NCI-H1092 (cell line): ENCODE results near the gene HTR1B.
A peak's percentile ranks its signal among the peaks of the same experiment; 100 is the strongest.

Experiments
- DNase-seq: peaks from one replicate; lab custom pipeline; 2025; lab: John Stamatoyannopoulos, UW

Gene HTR1B, protein sequence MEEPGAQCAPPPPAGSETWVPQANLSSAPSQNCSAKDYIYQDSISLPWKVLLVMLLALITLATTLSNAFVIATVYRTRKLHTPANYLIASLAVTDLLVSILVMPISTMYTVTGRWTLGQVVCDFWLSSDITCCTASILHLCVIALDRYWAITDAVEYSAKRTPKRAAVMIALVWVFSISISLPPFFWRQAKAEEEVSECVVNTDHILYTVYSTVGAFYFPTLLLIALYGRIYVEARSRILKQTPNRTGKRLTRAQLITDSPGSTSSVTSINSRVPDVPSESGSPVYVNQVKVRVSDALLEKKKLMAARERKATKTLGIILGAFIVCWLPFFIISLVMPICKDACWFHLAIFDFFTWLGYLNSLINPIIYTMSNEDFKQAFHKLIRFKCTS

DNA sequence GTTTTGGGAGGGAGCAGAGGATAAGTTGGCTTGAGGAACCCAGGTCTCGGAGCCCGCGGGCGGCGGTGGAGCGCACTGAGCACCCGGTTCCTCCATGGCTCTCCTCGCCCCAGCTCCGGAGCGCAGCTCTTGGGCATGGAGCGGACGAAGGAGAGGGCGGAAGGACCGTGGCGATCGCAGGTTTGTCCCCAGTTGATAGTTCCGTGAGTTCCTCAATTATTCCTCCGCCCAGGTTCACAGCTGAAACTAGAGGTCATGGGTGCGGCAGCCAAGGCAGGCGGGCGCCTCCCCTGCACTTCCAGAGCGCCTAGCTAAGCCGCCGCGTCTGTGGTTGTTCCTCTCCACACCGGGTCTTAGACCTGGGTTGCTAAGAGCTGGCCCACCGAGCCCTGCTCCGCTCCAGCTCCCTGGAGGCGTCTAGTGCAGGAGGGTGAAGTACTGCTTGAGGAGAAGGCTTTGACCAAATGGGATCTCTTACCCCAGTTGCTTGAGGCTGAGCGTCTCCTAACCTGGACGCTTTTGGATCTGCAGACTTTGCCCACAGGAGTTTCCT, at the start of gene HTR1B:
TSS of gene HTR1B (minus strand) at position 184 of the 553 bp plus-strand sequence. CDS start at position 96, 88 bp downstream.
- no peak for DNase-seq

DNA sequence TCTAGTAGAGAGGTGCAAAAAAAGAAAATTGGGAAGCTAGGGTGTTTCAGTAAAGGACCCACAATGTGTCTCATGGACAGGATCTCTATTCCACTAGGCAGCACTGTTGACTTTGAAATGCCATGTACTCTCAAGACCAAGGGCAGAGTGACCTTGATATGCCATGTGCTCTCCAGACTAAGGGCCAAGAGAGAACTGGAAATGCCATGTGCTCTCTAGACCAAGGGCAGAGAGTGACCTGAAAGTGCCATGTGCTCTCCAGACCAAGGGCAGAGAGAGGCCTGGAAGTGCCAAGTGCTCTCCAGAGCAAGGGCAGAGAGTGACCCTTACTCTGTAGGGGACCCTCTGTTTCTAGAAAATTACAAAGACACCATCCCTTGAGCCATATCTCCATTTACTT, 49.3 kb upstream of the HTR1B start:
- no peak for DNase-seq

GRCh38 chr6:77511860-77512259, 48.6 kb upstream of the HTR1B start:
- no peak for DNase-seq

- DNase-seq: no peak
Observed at GRCh38 chr6:77502981-77503380, 39.7 kb upstream of the HTR1B start.

GRCh38 chr6:77492530-77492929, 29.2 kb upstream of the HTR1B start:
- DNase-seq: no peak

DNA sequence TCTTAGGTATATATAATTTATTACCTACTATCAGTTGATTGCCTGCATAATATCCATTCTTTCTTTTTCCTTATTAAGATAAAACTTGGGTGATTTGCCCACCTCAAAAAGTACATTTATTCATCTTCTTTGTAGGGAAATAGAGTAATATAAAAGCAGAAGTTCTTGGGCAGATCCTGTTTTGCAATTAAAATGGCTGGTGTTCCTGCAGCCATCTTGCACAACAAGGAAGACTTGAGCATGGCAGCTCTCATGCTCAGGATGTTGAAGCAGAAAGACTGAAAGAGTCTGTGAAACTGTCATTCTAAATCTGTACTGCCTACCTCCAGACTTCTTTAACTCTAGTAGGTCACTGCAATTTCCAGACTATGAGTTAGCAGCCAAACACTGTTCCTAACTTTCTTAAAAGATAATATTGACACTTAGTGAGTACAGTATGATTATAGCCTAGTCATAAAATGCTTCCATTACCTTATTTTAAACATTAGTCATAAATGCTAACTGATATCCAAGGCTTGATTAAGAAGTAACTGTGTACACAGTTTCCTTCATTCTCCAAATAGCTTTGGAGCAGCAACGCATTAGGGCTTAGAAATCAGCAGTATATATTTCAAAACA, 24.6 kb upstream of the HTR1B start:
- no peak for DNase-seq

DNA sequence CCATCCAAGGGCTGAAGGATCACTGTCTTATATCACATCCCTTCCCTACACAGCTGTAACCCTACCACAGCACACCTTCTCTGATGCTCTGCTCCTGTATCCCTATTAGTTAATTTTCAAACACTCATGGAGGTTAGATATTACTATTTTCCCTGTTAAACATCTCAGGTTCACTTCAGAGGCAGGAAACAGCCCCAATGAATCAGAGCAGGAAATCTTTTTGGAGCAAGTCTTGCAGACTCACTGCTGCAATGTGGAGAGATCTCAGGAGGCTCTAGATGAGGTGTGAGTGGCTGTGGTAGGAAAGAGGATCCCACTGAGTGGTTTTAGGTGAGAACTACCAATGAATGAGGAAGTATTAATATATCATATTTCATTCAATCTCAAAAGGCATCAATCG, 19.7 kb upstream of the HTR1B start:
- DNase-seq: no peak

- no peak for DNase-seq
Observed at GRCh38 chr6:77474973-77475372, 11.7 kb upstream of the HTR1B start.

GRCh38 chr6:77474286-77474956, 11.1 kb upstream of the HTR1B start:
- DNase-seq: no peak

DNA sequence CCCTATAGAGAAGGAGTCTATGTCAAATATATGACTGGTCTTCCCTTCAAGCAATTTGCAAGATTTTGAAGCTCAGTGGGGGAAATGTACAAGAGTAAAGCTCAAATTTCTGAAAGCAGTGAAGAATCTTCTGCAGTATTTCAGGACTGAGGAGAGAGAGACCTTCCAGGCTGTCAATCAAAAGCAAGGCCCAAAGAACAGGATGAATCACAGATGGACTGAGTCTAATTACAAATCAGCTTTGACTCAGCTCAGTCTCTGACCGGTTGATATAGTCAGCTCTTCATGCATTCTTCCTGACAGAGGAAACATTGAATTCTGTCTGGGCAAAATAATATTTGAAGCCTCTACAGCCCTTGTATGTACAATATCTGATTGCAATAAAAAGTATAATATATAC, 7.7 kb upstream of the HTR1B start:
- no peak for DNase-seq

DNA sequence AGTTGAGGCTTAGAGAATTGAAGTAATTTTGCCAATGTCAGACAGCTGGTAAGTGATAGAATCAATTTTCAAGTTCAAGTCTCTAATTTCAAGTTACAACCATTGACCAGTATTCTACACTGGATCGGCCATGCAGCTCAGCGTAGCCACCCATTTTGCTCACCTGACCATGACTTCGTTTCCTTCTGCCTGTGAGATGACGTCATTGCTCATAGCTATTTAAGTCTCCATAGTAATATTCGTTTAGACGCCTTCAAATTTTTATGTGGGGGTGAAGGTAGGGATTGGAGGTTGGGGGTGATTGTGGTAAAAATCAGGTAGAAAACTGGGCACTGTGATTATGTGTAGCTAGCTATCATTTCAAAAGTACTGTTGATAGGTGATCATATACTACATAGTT, 5.6 kb upstream of the HTR1B start:
- DNase-seq: no peak

DNA sequence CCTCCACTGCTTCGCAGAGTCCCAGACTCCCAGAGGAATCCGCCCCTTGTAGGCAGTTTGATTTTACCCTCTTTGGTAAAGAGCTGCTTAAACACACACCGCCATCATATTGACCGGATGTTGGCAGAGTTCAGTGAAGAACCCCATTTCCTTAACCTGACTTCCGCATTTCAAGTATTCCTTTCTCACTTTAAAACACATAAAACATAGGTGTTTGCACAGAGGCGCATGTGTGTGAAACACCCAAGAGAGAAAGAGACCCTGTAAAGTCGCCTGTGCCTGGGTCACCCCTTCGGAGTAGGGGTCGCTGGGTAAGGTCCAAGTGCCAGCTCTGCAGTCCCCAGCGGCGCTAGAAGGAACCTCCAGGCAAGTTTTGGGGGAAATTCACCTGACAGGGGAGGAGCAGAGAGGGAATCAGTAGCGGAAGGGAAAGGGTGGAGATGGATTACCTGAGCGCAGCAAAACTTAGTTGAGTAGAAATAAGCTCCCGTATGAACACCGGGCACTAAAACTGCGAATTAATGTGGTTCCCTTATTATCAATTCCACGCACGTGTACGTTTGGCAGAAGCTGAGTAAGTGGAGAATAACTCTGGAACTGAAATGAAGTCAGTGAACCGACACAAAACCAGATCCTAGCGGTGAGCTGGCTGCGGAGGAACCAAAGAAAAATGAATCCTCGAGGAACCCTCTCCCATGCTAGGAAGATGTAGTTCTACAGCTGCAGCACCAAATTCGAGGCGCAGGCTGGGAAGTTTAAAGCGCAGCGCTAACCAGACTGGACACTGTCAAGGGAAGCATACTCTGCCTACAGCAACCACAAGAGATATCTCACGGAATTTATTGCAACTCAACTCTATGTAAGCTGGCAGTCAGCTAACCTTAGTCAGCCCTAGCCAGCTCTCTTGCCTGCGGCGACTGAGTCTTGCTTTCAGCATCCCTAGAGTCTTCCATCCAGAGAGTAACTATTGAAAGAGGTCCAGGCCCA, 3.5 kb upstream of the HTR1B start:
- DNase-seq: no peak

DNA sequence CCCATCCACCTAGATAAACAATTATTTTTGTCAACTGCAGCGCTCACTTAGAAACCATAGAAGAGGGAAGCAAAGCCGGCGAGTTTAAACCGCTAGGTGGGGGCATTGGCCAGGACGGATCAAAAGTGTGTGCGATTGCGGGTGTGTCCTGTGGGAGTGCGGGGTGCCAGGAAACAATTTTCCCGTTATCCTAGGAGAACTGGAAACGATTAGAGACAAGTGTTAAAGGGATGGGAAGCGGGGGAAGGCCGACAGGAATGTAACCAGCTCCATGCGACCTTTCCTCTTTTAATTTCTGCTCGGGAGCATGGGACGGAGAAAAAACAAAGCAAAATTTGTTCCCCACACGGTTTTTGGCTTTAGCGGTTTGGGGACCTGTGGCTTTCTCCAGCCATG, 2.8 kb upstream of the HTR1B start:
- DNase-seq: no peak

GRCh38 chr6:77464495-77464867, 1.2 kb upstream of the HTR1B start:
- DNase-seq: no peak

- DNase-seq: no peak
Observed at GRCh38 chr6:77463861-77464494, 687 bp upstream of the HTR1B start.

DNA sequence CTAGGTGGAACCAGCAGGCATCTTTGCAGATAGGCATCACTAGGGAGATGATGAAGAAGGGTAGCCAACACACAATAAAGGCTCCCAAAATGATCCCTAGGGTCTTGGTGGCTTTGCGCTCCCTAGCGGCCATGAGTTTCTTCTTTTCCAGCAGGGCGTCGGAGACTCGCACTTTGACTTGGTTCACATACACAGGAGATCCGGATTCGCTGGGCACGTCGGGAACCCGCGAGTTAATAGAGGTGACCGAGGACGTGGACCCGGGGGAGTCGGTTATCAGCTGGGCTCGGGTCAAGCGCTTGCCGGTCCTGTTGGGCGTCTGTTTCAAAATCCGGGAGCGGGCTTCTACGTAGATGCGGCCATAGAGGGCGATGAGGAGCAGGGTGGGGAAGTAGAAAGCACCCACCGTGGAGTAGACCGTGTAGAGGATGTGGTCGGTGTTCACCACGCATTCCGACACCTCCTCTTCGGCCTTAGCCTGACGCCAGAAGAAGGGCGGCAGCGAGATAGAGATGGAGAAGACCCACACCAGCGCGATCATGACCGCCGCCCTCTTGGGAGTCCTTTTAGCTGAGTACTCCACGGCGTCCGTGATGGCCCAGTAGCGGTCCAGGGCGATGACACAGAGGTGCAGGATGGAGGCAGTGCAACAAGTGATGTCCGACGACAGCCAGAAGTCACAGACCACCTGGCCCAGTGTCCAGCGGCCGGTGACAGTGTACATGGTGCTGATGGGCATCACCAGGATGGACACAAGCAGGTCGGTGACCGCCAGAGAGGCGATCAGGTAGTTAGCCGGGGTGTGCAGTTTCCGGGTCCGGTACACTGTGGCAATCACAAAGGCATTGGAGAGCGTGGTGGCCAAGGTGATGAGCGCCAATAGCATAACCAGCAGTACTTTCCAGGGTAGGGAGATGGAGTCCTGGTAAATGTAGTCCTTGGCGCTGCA, 658 bp downstream of the HTR1B start:
- no peak for DNase-seq

DNA sequence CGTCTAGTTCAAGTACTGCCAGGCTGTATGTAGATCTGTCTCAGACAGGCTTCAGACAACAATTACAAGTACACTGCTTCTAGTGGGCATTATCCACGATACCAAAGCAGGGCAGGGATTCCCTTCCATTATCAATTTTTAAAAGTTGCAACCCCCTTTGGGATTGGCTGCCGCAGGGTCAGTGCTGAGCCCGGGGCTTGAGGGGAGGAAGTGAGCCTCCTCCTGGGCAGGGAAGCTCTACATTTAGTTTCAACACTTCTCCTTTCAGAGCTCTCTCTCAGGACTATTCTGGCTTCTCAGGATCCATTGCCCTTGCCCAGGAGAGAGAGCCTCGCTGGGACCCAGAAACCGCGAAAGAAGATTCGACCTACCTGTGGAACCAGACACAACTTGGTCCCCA, 1.5 kb downstream of the HTR1B start:
- no peak for DNase-seq

DNA sequence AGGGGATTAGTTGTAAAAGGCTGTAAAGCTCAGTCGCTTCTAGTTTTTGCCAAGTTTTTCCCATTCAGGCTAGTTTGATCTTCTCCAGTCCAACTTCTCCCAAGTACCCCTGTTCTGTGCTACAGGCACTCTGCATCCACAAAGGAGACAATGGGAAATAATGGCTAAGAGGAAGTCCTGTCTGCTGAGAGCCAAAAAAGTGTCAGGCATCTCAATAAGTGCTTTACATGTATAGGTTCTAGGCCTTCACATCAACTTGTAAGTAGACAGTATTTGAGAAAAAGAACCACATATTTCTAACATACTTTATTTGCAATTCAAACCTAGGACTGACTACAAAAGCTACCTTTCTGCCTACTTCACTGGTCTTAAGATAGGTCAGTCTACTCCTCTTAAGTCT, 4.9 kb downstream of the HTR1B start:
- no peak for DNase-seq

DNA sequence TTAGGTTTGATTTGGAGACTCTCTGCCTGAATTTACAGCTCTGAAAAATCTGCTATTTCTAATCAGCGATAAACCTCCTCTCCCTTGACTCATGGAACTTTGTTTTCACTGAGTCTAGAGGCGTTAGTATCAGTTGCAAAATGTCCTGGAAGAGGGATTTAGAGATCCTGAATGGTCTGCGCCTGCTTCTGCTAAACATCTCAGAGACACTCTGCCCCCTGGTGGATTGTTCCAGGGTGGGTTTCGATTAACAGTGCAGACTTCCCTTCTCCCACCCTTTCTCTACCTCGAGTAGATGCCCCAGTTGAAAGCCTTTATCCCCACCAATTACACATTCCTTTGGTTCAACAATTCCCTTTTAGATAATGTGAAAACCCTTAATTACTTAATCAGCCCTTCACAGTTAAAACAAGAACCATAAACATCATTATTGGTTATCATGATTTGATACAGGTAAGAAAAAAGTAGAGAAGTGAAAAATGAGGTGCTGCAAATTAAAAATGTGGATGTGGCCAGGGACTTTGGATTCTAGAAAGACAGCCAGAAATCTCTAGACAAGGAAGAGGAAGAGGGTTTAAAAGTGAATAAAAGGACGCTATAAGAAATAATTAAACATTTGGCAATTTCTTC, 5.5 kb downstream of the HTR1B start:
- peak; percentile 6 for DNase-seq
